GM12872 (cell line): ENCODE measurements around the gene CTBP1.

ENCODE experiments used
- CTCF ChIP-seq: IDR thresholded peaks from 3 replicates; pipeline ENCODE4 v1.5.1; 2011; ENCODE audit warnings: low read depth, mild to moderate bottlenecking, low read length, moderate library complexity; ENCODE audit not compliant: insufficient read depth

The CTBP1 gene

GRCh38 chr4:1264942-1265341, 16.0 kb upstream of the CTBP1 start:
- no peak for TF ChIP-seq CTCF

GRCh38 chr4:1261107-1261928, 12.4 kb upstream of the CTBP1 start:
- TF ChIP-seq CTCF: no peak

DNA sequence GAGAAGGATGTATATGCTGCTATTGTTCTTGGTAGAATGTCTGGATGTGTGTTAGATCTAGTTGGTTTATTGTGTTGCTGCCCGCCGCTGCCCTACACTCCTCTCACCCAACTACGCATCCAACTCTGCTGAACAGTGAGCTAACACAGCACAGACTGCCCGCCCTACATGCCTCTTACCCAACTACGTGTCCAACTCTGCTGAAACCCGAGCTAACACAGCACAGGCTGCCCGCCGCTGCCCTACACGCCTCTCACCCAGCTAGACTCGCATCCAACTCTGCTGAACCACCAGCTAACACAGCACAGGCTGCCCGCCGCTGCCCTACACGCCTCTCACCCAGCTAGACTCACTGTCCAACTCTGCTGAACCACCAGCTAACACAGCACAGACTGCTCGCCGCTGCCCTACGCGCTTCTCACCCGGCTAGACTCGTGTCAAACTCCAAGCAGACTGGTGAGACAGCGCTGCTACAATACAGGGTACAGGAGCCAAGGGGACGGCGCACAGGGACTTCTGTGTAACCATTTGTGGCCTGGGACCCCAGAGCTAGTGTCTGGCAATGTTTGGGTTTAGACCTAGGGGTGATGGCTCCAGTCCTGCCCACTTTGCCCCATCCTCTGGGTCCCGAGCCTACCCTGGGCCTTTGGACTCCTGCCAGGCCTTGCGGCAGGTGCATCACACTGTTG, 11.6 kb upstream of the CTBP1 start:
- TF ChIP-seq CTCF: no peak

GRCh38 chr4:1259966-1260365, 11.0 kb upstream of the CTBP1 start:
- TF ChIP-seq CTCF: no peak

GRCh38 chr4:1258457-1258856, 9.5 kb upstream of the CTBP1 start:
- peak; percentile 16; the same call in 1 of the 3 replicates for TF ChIP-seq CTCF

- no peak for TF ChIP-seq CTCF
These were observed 6.8 kb upstream of the CTBP1 start for GRCh38 chr4:1255699-1256098.

DNA sequence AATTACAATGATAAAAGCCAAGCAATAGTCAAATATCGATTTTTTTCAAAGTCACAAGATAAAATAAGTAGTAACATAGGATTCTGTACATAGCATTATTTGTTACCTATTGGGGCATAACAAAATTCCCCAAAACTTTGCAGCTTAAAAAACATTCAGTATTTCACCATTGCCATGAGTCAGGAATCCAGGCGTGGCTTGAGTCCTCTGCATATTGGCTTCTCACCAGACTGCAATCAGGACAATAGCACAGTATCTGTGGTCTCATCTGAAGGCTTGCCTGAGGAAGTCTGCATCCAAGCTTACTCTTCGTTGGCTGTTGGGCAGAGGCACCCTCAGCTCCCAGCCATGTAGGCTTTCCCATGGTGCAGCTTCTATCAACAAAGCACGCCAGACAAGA, 6.2 kb upstream of the CTBP1 start:
- TF ChIP-seq CTCF: no peak
